Stimulated activated CD8-positive, alpha-beta memory T cell treated with anti-CD3 and anti-CD28 coated beads, Interleukin-2, amount 100 ng/mL, for 1 hour (primary cell): ENCODE measurements around the gene CAMKV.
A peak's percentile ranks its signal among the peaks of the same experiment; 100 is the strongest.
"Not testable (repeated sequence)": the region's sequence is repeated elsewhere in the genome, so short reads cannot be mapped to it uniquely, and the experiment has no call there.

ENCODE experiments used
- DNase-seq, 2 donors: peaks; one replicate each; pipeline ENCODE4 v3.0.0-alpha.2; 2020; ENCODE audit warnings: low read depth in 2 of 2

Gene CAMKV, protein sequence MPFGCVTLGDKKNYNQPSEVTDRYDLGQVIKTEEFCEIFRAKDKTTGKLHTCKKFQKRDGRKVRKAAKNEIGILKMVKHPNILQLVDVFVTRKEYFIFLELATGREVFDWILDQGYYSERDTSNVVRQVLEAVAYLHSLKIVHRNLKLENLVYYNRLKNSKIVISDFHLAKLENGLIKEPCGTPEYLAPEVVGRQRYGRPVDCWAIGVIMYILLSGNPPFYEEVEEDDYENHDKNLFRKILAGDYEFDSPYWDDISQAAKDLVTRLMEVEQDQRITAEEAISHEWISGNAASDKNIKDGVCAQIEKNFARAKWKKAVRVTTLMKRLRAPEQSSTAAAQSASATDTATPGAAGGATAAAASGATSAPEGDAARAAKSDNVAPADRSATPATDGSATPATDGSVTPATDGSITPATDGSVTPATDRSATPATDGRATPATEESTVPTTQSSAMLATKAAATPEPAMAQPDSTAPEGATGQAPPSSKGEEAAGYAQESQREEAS

DNA sequence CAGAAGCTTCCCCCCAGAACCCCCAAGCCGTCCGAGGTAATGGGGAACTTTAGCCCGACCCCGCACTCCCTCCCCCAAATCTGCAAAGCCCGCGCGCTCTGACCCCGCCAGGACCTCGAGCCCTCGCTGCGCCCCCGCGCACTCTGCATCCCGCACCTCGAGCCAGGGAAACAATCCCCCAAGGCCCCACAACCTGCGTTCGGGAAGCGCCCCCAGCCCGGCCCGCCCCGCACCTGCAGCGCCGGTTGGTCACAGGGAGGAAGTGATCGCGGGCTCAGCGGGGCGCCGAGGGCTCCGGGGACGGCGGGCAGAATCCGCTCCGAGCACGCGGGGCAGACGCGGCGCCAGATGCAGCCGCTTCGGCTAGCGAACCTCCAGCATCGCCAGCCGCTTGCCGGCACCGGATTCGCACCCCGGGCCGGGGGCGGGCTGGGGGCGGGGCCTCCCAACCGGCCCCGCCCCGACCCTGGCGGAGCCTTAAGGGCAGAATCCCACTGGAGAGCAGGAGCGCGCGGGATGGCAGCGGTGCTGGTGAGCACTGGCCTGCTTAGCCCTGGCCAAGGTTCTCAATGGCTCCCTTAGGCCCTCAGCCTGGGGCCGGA lies at the start of gene CAMKV:
TSS of gene CAMKV (minus strand) at position 382 of the 602 bp plus-strand sequence. CDS start 7,518 bp downstream, outside the sequence.
- DNase-seq: no peak

DNA sequence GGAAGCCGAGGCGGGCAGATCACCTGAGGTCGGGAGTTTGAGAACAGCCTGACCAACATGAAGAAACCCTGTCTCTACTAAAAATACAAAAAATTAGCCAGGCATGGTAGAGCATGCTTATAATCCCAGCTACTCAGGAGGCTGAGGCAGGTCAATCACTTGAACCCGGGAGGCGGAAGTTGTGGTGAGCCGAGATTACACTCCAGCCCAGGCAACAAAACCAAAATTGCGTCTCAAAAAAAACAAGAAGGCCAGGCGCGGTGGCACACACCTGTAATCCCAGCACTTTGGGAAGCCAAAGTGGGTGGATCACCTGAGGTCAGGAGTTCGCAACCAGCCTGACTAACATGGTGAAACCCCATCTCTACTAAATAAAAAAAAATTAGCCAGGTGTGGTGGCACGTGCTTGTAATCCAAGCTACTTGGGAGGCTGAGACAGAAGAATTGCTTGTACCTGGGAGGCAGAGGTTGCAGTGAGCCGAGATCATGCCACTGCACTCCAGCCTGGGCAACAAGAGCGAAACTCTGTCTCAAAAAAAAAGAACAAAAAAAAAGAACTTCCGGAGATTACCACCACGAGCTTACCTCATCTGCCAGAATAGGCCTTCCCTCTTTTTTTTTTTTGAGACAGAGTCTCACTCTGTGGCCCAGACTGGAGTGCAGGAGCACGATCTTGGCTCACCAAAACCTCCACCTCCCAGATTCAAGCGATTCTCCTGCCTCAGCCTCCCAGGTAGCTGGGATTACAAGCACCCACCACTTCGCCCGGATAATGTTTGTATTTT lies 48.3 kb upstream of the CAMKV start:
- DNase-seq: not testable (repeated sequence)

DNA sequence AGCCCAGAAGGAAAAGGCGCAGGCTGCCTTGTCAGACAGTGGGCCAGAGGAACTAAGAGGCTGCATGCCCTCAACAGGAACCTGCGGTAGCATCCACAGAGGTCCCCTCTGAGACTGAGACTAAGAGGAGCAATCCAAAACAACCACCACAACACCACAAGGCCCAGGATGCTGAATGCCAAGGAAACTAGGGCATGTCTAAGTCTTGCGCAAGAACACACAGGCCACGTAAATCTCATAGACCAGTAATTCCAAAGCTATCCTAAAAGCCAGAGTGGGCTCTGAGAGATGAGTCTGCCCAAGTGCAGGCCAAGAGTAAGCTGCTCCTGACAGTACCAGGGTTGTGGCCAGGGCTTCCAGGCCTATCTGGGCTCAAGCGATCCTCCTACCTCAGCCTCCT lies 47.0 kb upstream of the CAMKV start:
- no peak for DNase-seq

DNA sequence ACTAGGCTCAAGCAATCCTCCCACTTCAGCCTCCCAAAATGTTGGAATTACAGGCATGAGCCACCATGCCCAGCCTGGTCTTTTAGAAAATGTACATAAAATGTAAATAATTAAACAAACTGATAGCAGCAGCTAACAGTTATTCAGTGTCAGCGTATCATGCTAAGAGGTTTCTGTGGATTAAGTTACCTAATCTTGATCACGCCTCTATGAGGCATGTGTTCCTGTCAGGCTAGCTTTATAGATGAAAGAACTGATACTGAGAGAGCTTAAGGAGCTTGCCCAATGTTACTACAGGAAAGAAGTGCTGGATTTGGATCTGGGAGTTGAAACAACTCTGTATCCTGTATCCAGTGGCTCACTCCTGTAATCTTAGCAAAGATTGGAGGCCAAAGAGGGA lies 45.2 kb upstream of the CAMKV start:
- DNase-seq: no peak

DNA sequence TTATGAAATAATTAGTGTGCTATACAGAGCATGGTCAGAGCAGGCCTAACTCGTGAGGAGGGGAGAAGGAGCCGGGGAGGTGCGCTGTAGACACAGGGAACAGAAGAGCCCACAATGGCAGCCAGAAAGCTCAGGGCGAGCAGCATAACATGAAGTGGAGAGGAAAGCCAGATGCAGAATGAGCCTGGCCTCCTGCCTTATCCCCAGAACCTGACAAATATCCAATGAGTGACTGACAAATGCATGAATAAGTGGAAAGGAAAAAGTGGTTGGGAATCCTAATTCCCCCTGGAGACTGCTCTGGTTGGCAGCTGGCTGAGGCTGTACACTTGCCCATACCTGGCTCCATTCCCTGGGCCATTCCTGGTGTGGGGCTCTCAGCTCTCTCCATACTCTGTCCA lies 43.2 kb upstream of the CAMKV start:
- no peak for DNase-seq

DNA sequence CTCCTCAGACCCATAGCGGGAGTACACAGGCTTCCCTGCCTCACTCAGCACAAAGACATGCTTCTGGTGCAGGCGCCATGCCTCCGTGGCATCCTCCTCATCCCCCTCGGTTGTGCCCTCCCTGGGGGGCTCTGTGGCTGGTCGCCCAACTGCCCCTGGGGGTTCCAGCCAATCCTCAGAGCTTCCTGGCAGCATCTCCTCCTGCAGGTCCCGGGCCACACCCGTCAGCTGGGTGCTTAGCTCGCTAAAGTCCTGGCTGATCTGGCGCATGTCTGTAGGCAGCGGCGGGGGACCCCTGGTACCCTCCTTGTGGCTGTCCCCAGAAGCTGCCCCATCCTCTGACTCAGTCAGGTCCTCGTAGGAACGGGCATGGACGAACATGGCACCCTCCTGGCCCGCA lies 41.9 kb upstream of the CAMKV start:
- DNase-seq: no peak

DNA sequence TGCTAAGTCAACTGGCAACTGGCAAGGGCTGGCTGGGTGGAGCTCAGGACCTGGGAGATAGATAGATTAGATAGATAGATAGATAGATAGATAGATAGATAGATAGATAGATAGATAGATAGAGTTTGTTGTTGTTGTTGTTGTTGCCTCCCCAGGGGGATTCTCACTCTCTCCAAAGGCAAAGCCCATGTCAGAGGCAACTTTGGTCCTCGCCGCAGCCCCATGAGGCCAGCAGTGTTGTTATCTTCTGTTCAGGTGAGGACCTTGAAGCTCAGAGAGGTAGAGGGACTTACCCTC lies 41.4 kb upstream of the CAMKV start:
- DNase-seq: no peak

DNA sequence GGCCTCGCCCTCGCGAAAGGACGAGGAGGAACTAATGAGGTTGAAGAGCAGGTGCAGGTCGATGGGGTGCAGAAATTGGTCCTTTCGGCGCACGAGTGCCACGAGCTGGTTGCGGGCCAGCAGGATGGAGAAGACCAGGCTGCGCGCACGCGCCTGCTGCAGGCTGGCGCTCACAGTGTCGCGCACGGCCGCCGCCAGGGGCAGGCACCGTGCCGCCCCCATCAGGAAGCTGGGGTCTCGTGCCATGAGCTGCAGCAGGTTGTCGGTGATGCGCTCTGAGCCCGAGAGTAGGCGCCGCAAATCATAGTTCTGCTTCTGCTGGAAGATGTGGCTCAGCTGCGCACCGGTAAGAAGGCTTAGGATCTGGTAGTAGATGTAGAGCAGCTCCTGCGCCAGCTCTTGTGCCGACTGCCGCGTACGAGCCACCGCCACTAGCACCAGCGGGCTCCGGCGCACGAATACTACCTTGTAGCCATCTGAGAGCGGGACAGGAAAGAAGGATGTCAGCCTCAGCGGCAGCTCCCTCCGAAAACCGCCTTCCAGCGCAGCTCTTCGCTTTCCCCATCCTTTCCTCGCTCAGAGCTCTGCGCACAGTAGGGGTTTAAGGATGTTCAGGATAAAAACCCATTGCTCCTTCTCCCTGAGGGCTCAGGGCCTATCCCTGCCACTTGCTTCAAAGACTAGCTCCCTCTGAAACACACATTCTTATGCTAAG lies 40.9 kb upstream of the CAMKV start:
- DNase-seq: no peak

DNA sequence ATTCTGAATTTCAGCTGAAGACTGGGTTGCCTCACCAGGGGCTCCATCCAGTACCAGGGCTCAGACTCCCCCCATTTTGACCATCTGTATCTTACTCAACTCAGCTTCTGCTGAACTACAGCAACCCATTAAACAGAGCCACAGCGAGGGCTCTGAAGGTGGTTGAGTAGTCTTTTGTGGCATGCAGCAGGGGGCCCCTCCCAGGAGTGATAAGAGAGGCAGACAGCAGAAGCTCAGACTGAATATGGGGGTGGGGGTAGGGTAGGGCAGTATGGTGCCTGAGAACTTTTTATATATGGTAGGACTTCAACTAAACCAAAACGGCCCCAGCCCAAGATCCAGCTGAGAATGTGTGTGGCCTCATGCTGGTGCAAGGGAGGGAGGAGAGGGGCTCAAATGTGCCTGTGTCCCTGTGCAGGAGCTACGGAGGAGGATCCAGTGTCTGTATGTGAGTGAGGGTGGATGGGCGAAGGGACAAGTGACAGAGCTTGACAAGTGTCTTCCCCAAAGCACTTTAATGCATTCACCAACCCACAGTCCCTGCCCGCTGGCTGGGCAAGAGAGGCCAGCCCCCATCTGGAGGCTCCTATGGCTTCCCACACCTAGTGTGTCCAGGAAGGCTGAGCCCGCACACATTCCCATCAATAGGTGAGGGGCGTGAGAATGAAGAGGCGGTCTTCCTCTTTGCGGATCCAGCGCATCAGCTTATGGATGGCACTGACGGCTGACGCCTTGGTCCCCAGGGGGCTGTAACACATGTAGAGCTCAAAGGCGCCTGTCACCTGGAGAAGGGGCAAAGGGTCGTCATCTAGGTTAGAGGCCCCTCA lies 38.9 kb upstream of the CAMKV start:
- DNase-seq: no peak

DNA sequence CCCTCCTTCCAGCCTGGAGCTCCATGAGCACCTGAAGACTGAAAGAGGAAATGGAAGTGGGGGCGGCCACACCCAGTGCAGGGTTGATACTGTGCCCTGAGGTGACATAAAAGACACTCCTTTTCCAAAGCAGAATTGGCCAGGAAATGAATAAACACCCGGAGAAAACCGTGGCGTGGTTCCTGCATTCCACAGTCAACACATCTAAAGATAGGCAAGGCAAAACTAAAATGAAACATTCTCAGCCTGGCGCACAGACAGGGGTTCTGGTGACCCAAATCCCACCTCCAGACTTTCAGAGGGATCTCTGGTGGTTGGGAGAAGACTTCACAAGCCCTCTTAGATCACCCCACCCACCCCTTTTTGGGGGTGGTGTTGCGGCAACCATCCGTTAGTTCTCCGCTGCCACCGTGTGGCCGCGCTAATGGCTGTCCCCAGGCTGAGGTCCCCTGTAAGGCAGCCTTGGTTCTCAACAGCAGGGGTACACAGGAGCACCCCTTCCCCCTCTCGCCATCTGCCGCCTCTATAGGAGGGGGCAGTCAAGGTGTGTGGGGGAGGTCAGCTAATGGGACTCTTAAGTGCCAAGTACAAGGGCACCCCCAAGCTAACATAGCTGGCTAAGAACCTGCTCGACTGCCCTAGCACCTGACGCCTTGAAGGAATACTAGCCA lies 36.5 kb upstream of the CAMKV start:
- DNase-seq: no peak

DNA sequence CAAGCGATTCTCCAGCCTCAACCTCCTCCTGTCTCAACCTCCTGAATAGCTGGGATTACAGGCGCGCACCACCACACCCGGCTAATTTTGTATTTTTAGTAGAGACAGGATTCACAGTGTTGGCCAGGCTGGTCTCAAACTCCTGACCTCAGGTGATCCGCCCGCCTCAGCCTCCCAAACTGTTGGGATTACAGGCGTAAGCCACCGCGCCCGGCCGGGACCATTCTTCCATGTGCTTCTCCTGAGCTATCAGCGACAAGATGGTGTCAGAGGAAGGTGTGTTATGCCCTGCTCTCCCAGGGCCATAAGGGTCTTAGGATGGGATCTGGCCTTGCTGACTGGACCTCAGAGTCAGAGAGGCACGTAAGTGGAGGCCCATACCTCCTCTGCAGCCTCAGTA lies 34.7 kb upstream of the CAMKV start:
- not testable (repeated sequence) for DNase-seq

DNA sequence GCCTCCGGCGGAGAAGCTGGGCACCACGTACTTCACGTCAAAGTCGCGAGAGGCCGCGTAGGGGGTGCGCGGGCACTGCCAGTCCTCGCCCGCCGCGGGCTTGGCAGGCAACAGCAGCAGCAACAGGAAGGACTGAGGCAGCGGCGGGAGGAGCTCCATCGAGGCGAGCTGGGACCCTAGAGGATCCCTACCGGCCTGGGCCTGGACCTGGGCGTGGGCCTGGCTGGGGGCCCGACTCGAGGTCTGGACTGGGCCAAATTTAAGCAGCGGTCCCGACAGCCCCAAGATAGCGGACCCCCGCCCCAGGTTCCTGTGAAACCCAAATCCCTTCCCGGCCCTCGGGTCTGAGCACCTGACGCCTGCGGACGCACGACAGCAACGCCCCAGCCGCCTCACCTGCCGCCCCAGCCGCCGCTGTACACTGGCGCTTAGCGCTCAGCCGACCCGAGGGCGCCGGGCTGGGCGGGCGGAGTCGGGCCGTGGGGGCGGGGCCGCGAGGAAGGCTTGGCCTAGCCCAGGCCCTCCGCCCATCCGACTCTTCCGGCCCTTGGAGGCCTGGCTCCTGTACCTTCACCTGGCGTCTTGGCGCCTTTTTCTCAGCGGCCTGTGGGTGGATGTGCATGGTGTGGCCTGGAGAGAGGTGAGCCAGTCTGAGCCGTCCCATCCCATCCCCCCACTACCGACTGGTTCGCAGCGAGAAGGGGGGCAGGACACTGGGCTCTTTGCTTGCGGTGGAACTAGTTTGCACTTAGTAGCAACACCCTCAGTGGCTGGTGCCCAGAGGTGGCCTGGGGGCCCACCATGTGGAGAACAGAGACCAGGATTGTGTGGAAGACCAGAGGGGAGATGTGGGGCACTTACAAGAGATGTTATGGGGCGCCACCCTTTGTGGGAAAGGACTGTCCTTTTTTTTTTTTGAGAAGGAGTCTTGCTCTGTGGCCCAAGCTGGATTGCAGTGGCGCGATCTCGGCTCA lies 34.0 kb upstream of the CAMKV start, which contains the start of gene MST1R:
TSS of gene MST1R (minus strand) at position 423 of the 974 bp plus-strand sequence. CDS start at position 159, 264 bp downstream.
- peak; percentile 58 to 66 for DNase-seq

DNA sequence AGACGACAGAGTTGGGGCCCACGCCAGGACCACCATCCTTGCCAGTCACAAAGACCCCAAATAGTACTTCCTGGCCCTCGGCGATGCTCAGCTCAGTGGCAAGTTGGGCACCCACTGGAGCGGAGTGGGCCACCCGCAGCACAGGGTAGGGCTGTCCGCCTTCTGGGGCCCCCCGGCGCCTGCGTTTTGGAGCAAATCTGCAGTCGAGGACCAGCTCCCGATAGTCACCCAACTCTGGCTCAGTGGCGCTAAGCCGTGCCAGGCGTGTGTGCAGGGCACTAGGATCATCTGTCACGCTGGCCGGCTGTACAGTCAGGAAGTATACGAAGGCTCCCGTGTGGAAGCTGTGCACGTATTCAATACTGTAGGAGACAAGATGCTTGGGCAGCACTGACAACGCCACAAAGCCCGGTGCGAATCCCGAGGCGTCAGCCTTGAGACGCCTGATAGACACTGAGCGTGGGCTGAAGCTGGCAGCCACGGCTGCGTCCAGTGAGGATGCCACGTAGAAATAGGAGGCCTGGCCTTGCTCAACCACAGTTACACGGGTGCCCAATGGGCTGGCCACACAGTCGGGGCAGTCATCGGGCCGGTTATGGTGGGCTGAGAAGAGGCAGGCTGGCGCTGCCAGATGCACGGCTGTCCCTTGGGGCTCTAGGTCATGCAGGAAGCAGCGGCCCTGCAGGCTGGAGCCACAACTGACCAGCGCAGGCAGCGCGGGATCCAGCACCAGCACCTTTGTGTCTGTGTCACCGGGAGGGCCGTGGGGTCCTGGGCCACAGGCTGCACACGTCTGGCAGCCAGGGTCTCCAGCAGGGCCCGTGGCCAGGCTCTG lies 33.0 kb upstream of the CAMKV start:
- no peak for DNase-seq

DNA sequence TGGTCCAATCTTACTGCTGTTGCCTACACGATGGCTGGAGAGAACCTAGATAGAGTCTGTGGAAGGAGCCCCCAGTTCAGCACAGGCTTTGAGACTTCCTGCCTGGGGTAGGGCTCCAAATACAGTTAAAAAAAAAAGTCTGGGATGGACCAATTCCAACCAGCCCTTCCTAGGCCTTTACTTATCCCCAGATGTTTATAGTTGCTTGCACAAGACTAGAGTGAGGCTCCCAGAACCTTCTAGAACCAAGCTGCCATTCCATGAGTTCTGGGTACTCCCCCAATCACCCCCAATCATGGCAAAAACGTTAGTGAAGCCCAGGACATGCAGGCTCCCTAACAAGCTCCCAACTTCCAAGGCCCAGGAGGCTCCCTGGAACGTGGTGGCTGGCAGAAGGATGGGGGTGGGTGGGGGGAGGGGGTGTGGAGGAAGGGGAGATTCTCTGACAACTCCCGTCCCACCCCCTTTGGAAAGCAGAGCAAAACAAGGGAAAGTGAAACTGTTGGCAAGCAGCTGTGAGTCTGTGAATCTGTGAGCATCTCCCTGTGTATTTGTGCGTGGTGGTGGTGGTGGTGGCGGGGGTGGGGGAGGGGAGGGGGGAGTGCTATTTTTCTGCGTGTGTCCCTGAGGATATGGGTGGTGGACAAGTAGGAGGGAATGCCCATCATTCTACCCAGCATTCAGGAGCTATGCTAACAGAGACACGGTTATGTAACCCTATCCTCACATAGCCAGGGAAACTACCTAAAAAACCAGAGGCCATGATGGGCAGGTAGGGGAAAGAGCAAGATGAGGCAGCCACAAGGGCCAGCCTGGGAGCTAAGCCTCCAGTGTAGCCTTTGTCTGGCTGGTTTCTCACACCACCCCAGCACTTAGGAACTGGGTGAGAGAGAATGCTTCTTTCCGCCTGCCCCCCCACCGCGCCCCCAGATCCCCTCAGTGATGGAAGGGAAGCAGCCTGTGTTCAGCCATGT lies 31.9 kb upstream of the CAMKV start:
- no peak for DNase-seq

DNA sequence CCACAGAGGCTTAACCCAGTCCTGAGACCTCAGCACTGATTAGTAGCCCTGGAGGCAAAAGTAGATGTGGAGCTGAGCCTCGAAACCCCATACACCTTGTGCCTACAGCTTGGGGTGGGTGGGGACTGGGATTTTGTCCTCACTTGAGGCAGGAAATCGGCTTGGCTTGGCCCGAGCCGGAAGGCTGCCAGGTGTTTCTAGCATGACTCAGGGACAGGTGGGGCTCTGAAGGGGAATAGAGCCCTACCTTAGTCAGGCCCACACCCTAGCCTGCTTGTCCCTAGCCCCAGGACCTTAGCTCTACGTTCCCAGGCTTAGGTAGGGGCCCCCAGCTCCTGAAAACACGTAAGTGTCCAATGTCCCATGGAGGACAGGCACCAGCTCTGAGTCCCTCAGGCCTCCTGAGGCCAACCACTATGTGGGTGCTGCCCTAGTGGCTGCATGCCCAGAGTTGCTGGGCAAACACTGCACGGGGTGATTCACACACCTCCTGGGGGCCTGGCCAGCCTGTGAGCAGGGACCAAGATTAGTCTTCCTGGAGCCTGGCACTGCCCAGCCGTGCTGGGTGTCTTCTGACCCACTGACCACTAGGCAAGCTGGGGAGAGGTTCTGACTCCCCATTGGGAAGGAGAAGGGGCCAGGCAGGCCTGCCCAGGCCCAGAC lies 30.9 kb upstream of the CAMKV start:
- DNase-seq: no peak

DNA sequence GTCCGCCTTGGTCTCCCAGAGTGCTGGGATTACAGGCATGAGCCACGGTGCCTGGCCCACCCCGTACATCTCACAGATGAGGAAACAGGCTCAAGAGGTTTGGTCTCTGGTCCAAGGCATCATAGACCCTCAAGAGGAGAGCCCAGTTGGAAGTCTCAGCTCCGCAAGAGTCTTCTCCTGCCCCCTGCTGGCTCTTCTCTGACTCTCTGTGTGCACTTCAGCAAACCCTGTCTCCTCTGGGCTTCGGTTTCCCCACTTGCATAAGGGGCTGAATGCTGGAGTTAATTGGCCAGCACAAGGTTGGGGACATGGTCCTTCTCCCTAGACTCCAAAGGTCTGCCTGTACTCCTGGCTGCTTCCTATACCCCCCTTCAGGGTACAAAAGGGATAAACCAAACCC lies 30.1 kb upstream of the CAMKV start:
- DNase-seq: no peak

DNA sequence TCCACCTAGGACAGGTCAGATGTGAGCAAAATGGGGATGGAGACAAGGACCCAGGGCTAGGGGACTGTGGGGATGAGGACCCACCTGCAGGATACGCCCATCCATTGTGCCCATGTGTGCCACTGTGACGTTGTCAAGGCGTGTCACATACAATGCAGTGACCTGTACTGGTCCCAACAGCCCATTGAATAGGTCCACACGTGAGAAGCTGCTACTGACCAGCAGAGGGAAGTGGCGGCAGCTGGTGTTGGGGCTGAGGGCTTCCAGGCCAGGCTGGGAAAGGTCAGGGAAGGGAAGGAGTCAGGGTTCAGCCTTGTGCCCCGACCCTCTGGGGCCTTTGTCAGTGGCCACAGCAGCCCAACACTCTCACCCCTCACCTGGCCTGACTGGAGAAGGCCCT lies 29.3 kb upstream of the CAMKV start:
- no peak for DNase-seq
